Uterus (tissue), 4 donors: ENCODE data around the gene SMIM38. TPM values are rescaled to one million over a fixed set of nuclear protein-coding genes. Genes with fewer than 3 reads are reported as not detected.
A peak's percentile ranks its signal among the peaks of the same experiment; 100 is the strongest.

Experiments
- DNase-seq, 2 donors: peaks; one replicate each; pipeline ENCODE4 v3.0.0-alpha.2; 2019 to 2020
- H3K27ac ChIP-seq, 2 donors: fragments of 200-600 bp; sonication (generic); 1 replicate in 1 of 2; 2 replicates in 1 of 2; pipeline ENCODE4 v1.5.1; 2016 to 2018
- H3K27me3 ChIP-seq, 2 donors: fragments of 200-600 bp; sonication (generic); one replicate each; pipeline ENCODE4 v1.5.1; 2018 to 2019; ENCODE audit warnings: control low read depth in 1 of 2
- H3K36me3 ChIP-seq, 2 donors: fragments of 200-600 bp; sonication (generic); one replicate each; pipeline ENCODE4 v1.5.1; 2019; ENCODE audit warnings: control low read depth in 1 of 2
- H3K4me1 ChIP-seq, 2 donors: fragments of 200-600 bp; sonication (generic); one replicate each; pipeline ENCODE4 v1.5.1; 2018 to 2019; ENCODE audit warnings: control low read depth in 1 of 2
- H3K4me3 ChIP-seq, 2 donors: fragments of 200-600 bp; sonication (generic); 1 replicate in 1 of 2; 2 replicates in 1 of 2; pipeline ENCODE4 v1.5.1; 2018 to 2019; ENCODE audit warnings: mild to moderate bottlenecking in 1 of 2
- H3K9me3 ChIP-seq, 2 donors: fragments of 200-600 bp; sonication (generic); one replicate each; pipeline ENCODE4 v1.5.1; 2019; ENCODE audit warnings: control low read depth in 1 of 2
- POLR2A ChIP-seq, 2 donors: fragments of 450-650 bp; IDR thresholded peaks; one replicate each; pipeline ENCODE4 v1.6.1; 2016; ENCODE audit warnings: antibody characterized with exemption in 2 of 2, mild to moderate bottlenecking in 1 of 2, moderate library complexity in 1 of 2
- intact Hi-C: fragments of 100-400 bp; cut with DNase I; formaldehyde crosslinking; loops from one replicate; pipeline ENCODE4 v1.15.1; 2023; ENCODE audit warnings: low total_unique reads
- total RNA-seq, 4 donors: library from RNA; depleted of rRNA in 3 of 4; stranded (reverse); fragments of >200 nt in 3 of 4; gene quantifications; one replicate each; pipeline versions ENCODE4 v1.1.0 to v1.2.4, GENCODE V29; 2014 to 2023
- TF ChIP-seq, protein P1 (sequence below), 4 experiments: fragments of 200-600 bp in 2 of 4; fragments of 450-650 bp in 2 of 4; sonication (generic) in 2 of 4; IDR thresholded peaks; one replicate each; pipeline ENCODE4 v1.5.1; 2016 to 2019; ENCODE audit warnings: antibody characterized with exemption in 4 of 4, mild to moderate bottlenecking in 2 of 4, moderate library complexity in 1 of 4
- donor health status: DM: yes; HTN: yes; CAD: no.

The SMIM38 gene
- total RNA-seq, 4 donors from 2014 or later: 0.29 to 7.5 (median 1.7) TPM

DNA sequence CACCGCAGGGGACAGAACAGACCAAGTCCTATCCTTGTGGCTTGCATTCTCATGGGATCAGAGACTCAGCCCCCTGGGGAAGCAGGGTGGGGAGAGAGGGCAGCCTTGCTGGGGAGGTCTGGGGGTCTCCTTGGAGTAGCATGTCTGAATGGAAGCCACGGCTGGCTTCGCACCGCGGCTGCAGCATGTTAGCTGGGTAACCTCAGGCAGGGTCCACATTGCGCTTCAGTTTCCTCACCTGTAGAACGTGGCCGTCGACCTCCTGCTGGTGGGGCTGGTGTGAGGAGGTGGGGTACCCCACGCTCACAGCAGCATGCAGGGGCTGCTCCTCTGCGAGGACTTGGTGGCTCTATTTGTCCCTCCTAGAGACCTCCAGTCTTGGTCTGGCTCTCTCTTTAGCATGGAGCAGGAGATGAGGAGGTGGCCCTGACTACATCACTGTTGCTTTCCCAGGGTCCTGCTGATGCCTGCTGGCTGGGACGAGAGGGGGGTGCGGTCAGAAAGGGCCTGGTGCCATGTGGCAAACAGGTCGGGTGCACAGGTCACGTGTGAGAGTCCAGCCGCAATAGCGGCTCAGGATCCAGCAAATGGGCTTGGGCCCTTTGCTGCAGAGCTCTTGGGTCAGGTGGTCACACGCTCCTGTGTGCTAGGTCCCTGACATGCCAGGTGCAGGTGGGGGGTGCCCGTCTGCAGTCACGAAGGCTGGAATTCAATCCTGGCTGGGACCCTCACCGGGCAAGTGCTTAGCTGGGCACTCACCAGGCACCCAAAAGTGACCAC lies 35.4 kb upstream of the SMIM38 start:
- Histone ChIP-seq H3K9me3 (no peaks in the 10 kb centered on the region), H3K36me3 (no peaks in the 10 kb centered on the region), H3K27me3 (no peaks in the 10 kb centered on the region), H3K4me3 (no peak overlapping the region), H3K4me1 (no peaks in the 10 kb centered on the region), H3K27ac (no peak overlapping the region)
- no peak for DNase-seq
- TF ChIP-seq POLR2A (IDR thresholded peaks at IDR 0.05): no peak
- TF ChIP-seq, protein P1, sequence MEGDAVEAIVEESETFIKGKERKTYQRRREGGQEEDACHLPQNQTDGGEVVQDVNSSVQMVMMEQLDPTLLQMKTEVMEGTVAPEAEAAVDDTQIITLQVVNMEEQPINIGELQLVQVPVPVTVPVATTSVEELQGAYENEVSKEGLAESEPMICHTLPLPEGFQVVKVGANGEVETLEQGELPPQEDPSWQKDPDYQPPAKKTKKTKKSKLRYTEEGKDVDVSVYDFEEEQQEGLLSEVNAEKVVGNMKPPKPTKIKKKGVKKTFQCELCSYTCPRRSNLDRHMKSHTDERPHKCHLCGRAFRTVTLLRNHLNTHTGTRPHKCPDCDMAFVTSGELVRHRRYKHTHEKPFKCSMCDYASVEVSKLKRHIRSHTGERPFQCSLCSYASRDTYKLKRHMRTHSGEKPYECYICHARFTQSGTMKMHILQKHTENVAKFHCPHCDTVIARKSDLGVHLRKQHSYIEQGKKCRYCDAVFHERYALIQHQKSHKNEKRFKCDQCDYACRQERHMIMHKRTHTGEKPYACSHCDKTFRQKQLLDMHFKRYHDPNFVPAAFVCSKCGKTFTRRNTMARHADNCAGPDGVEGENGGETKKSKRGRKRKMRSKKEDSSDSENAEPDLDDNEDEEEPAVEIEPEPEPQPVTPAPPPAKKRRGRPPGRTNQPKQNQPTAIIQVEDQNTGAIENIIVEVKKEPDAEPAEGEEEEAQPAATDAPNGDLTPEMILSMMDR (IDR thresholded peaks at IDR 0.05): no peak
- intact Hi-C loops: no loop called here

DNA sequence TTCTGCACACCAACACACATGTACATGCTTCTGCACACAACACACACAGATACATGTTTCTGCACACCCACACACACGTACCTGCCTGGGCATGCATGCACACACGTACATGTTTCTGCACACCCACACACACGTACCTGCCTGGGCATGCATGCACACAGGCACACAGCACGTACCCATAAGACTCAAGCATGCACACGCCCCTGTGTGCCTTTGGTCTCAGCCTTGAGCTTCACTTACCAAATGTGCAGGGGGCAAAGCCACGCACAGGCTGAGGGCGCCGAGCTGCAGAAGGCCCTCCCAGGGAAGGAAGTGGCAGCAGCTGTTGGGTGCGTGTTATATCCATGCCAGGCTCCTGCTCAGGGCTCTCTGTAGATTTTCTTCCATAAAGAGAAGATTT lies 34.7 kb upstream of the SMIM38 start:
- no peaks in the 10 kb centered on the region for H3K27me3 ChIP-seq
- TF ChIP-seq POLR2A (IDR thresholded peaks at IDR 0.05): no peak
- TF ChIP-seq, protein P1 (IDR thresholded peaks at IDR 0.05): no peak
- DNase-seq: no peak
- H3K36me3 ChIP-seq: no peaks in the 10 kb centered on the region
- H3K9me3 ChIP-seq: no peaks in the 10 kb centered on the region
- H3K4me3 ChIP-seq: no peak overlapping the region
- no peak overlapping the region for H3K27ac ChIP-seq
- intact Hi-C loops: no loop called here
- H3K4me1 ChIP-seq: no peaks in the 10 kb centered on the region

DNA sequence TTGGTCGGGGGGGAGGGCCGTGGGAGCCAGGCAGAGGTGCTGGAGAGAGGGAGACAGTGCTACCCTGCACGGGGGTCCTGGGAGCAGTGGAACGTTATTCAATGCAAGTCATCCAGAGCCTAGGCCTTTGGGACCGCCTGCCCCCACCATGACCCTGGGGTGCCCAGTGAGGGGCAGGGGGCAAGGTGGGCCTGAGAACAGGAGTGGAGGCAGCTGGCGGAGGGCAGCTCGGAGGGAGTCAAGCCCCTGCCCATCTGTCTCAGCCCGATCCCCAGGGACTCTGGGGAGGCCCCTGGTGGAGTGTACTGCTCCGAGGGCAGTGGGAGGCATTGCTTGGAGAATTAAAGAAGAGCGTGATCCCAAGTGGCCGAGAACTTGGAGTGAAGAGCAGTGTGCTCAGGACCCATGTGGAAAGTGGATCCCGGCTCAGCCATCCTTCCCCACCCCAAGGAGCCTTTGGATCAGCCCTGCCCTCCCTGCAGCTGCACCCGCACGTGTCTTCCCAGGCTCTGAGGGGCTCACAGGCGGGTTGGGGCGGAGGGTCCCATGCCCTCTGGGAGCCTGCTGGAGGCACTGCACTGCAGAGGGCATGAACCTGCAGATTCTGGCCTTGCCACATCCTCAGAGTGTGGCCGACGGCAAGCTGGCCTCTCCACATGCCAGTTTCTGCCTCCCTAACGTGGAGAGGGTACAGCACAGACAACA lies 34.0 kb upstream of the SMIM38 start:
- H3K27ac ChIP-seq: no peak overlapping the region
- no peaks in the 10 kb centered on the region for H3K36me3 ChIP-seq
- no peaks in the 10 kb centered on the region for H3K27me3 ChIP-seq
- no peaks in the 10 kb centered on the region for H3K9me3 ChIP-seq
- DNase-seq: no peak
- intact Hi-C loops: no loop called here
- H3K4me1 ChIP-seq: no peaks in the 10 kb centered on the region
- TF ChIP-seq POLR2A (IDR thresholded peaks at IDR 0.05): no peak
- TF ChIP-seq, protein P1 (IDR thresholded peaks at IDR 0.05): no peak
- H3K4me3 ChIP-seq: no peak overlapping the region

DNA sequence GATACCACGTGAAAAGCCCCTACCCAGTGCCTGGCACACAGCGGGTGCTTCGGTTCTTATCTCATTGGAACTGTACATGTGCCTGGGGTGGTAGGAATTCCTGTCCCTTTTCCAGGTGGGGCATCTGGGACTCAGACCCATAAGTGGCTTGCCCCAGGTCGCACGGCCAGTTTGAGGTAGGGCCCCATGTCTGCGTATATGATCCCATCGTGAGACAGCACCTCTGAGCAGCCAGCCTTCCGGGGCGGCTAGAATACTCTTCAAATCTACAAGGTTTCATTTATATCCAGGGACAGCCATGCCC lies 33.5 kb upstream of the SMIM38 start:
- intact Hi-C loops: no loop called here
- no peaks in the 10 kb centered on the region for H3K9me3 ChIP-seq
- H3K4me3 ChIP-seq: no peak overlapping the region
- TF ChIP-seq, protein P1 (IDR thresholded peaks at IDR 0.05): no peak
- TF ChIP-seq POLR2A (IDR thresholded peaks at IDR 0.05): no peak
- H3K4me1 ChIP-seq: no peaks in the 10 kb centered on the region
- no peak for DNase-seq
- no peaks in the 10 kb centered on the region for H3K27me3 ChIP-seq
- H3K36me3 ChIP-seq: no peaks in the 10 kb centered on the region
- peak overlapping the region in 1 of 2 donors; percentile 25 for H3K27ac ChIP-seq
